ENCODE measurements around the gene BTBD9. TPM values are rescaled to one million over a fixed set of nuclear protein-coding genes. Genes with fewer than 3 reads are reported as not detected.
A peak's percentile ranks its signal among the peaks of the same experiment; 100 is the strongest.

BTBD9 gene
- total RNA-seq, 4 donors from 2014 or later = 8.6 to 34.1 (median 30.8) TPM

DNA sequence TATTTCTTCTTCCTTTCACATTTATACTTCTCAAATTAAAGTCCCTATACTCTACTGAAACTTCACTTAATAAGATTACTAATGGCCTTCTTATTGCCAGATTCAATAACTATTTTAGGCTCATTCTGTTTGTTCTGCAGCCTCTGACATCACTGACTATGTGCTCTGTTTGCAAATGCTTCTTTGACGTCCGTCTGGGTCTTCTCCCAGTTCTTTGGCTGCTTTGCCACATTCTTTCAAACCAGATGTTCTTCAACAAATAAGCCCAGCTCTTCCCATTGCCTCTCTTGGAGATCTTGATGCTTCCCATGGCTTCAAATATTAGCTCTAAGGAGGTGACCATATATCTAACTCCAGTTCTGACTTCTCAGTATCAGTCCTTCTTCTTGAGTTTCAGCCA, 117.4 kb downstream of the BTBD9 start:
- DNase-seq = no peak

DNA sequence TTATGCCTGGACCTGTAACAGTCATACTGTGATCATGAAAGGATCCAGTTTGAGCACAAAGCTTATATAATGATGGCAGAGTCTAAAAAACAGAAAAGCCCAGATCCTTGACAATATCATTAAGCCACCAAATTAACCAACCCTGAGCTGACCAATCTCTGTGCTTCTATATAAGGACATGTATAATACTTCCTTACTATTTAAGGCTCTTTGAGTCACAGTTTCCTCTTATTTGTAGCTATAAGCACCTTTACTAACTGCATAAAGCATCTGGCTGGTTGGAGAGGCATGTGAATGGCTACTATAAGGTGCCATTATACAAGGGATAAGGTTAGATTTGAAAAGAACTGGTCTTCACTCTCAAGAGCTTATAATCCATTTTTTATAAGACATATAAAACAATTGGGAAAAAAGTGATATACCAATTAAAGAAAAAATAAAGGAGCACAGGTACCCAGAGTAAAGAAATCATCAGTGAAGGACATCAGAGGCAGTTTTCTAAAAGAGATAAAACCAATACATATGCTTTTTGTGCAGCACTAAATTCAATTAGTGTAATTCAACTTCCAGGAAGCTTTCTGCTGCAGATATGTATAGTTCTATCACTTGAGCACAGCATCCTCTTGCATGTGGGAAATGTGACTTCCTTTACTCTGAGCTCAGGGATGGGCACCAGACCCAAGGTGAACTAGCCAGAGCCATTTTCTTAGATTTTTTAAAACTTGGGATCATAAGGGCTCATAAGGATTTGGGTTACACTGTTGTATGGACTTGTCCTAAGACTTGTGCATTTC, 121.0 kb downstream of the BTBD9 start:
- H3K36me3 ChIP-seq = no peaks in the 10 kb centered on the region
- in situ Hi-C loops (cut with MboI; ENCODE audit: low pct_ligation_motif_present in 1 of 4, low pct_unique_long_range_greater_than_20kb in 1 of 4, low sequenced_read_pairs in 3 of 4) = no loop called here
- peaks cover 0 to 22% (median 0%) of the 10 kb centered on the region in 4 donors for H3K4me1 ChIP-seq
- H3K4me3 ChIP-seq = no peak overlapping the region
- intact Hi-C loops (cut with DNase I; ENCODE audit: low total_unique reads) = no loop called here
- no peak overlapping the region for H3K27ac ChIP-seq
- no peak for DNase-seq
- no peak for TF ChIP-seq POLR2AphosphoS5 (IDR thresholded peaks at IDR 0.05)
- no peaks in the 10 kb centered on the region for H3K9me3 ChIP-seq
- H3K27me3 ChIP-seq = no peaks in the 10 kb centered on the region

More for the DNA sequence above, 117.4 kb downstream of the BTBD9 start:
- H3K27ac ChIP-seq = peak overlapping the region in 1 of 4 donors; percentile 34
- H3K4me1 ChIP-seq = peaks cover 0 to 6% (median 0%) of the 10 kb centered on the region in 4 donors
- intact Hi-C loops (cut with DNase I; ENCODE audit: low total_unique reads) = no loop called here
- H3K4me3 ChIP-seq = no peak overlapping the region
- H3K36me3 ChIP-seq = peaks cover 0 to 3% (median 0%) of the 10 kb centered on the region in 4 donors
- TF ChIP-seq POLR2AphosphoS5 (IDR thresholded peaks at IDR 0.05) (peak in 1 of 3 donors; percentile 14), CTCF (IDR thresholded peaks at IDR 0.05) (no peak)
- peaks cover 0 to 7% of the 10 kb centered on the region in 2 donors for H3K9me3 ChIP-seq
- no peaks in the 10 kb centered on the region for H3K27me3 ChIP-seq
- in situ Hi-C loops (cut with MboI; ENCODE audit: low pct_ligation_motif_present in 1 of 4, low pct_unique_long_range_greater_than_20kb in 1 of 4, low sequenced_read_pairs in 3 of 4) = no loop called here
- WGBS, 2 donors (ENCODE audit: low coverage in 1 of 2) = 57 to 72% methylated on average over 2 of the region's 2 CpGs

GRCh38 chr6:38517005-38517404, 122.7 kb downstream of the BTBD9 start:
- TF ChIP-seq POLR2A (IDR thresholded peaks at IDR 0.05) (no peak), CTCF (IDR thresholded peaks at IDR 0.05) (no peak), EP300 (IDR thresholded peaks at IDR 0.05; ENCODE audit: low read depth) (no peak), POLR2AphosphoS5 (IDR thresholded peaks at IDR 0.05) (no peak)
- H3K9me3 ChIP-seq = no peaks in the 10 kb centered on the region
- H3K27ac ChIP-seq = no peak overlapping the region
- no peaks in the 10 kb centered on the region for H3K36me3 ChIP-seq
- no peak for DNase-seq
- H3K4me3 ChIP-seq = no peak overlapping the region
- no peaks in the 10 kb centered on the region for H3K27me3 ChIP-seq
- intact Hi-C loops (cut with DNase I; ENCODE audit: low total_unique reads) (no loop called here), in situ Hi-C loops (cut with MboI; ENCODE audit: low pct_ligation_motif_present in 1 of 4, low pct_unique_long_range_greater_than_20kb in 1 of 4, low sequenced_read_pairs in 3 of 4) (no loop called here)
- peaks cover 0 to 23% (median 0%) of the 10 kb centered on the region in 4 donors for H3K4me1 ChIP-seq

DNA sequence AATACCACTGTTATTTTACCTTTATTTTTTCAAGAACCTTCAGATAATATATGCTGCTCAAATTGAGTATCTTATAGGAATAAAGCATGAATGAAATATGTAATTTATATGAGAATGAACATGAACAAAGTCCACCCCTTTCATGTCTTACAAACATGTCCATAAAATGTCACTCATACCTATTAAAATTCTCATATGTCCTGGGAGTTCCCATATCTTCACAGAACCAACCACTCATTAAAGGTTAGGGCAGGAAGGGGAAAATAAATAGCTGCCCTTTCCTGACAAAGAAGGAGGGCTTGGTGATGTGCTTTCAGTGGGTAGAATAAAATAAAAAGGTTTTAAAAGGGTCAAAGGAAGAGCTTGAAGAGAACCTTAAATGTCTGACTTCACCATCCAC, 125.3 kb downstream of the BTBD9 start:
- H3K4me3 ChIP-seq = no peak overlapping the region
- DNase-seq = no peak
- TF ChIP-seq POLR2AphosphoS5 (IDR thresholded peaks at IDR 0.05) = no peak
- TF ChIP-seq CTCF (IDR thresholded peaks at IDR 0.05) = no peak
- TF ChIP-seq EP300 (IDR thresholded peaks at IDR 0.05; ENCODE audit: low read depth) = no peak
- TF ChIP-seq POLR2A (IDR thresholded peaks at IDR 0.05) = no peak
- no peak overlapping the region for H3K27ac ChIP-seq
- no peaks in the 10 kb centered on the region for H3K36me3 ChIP-seq
- intact Hi-C loops (cut with DNase I; ENCODE audit: low total_unique reads) = no loop called here
- H3K4me1 ChIP-seq = peaks cover 0 to 22% (median 0%) of the 10 kb centered on the region in 4 donors
- no peaks in the 10 kb centered on the region for H3K27me3 ChIP-seq
- in situ Hi-C loops (cut with MboI; ENCODE audit: low pct_ligation_motif_present in 1 of 4, low pct_unique_long_range_greater_than_20kb in 1 of 4, low sequenced_read_pairs in 3 of 4) = no loop called here
- no peaks in the 10 kb centered on the region for H3K9me3 ChIP-seq

DNA sequence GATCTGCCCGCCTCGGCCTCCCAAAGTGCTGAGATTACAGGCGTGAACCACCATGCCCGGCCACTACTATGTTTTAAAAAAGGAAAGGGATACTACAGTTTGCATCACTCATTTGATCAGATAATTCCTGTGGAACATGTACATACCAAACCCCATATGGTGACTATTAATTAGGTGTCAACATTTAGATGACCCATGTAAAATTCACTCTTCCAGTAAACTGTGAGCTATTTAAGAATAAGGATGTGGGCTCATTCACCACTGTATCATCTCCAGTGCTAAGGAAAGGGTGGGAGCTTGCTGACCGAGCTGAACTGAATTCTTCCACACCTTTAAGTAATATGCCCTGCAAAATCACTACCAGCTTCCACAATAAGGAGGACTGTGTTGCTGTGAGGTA, 127.5 kb downstream of the BTBD9 start:
- in situ Hi-C loops (cut with MboI; ENCODE audit: low pct_ligation_motif_present in 1 of 4, low pct_unique_long_range_greater_than_20kb in 1 of 4, low sequenced_read_pairs in 3 of 4) = no loop called here
- TF ChIP-seq POLR2AphosphoS5 (IDR thresholded peaks at IDR 0.05) = no peak
- no peak for TF ChIP-seq CTCF (IDR thresholded peaks at IDR 0.05)
- no peak for TF ChIP-seq POLR2A (IDR thresholded peaks at IDR 0.05)
- TF ChIP-seq EP300 (IDR thresholded peaks at IDR 0.05; ENCODE audit: low read depth) = no peak
- peaks cover 0 to 17% (median 4%) of the 10 kb centered on the region in 4 donors for H3K4me1 ChIP-seq
- H3K27ac ChIP-seq = no peak overlapping the region
- DNase-seq = no peak
- intact Hi-C loops (cut with DNase I; ENCODE audit: low total_unique reads) = no loop called here
- no peaks in the 10 kb centered on the region for H3K36me3 ChIP-seq
- WGBS, 2 donors (ENCODE audit: low coverage in 1 of 2) = 92 to 95% methylated on average over 2 to 5 of the region's 5 CpGs
- H3K4me3 ChIP-seq = no peak overlapping the region
- H3K27me3 ChIP-seq = no peaks in the 10 kb centered on the region
- H3K9me3 ChIP-seq = no peaks in the 10 kb centered on the region

Data from transverse colon (tissue), 4 donors.